RWPE2 (cell line): ENCODE results near the gene KRTAP12-3.

Experiments used
- ATAC-seq: fragments of 200-7000 bp; cut with Tn5 transposase; 3 replicates; pipeline ENCODE4 v1.9.1; 2021; ENCODE audit warnings: low read depth
- DNase-seq: peaks from one replicate; pipeline ENCODE4 v3.0.0-alpha.2; 2020; ENCODE audit warnings: low spot score
- H3K27ac ChIP-seq: fragments of 450-650 bp; 2 replicates; pipeline ENCODE4 v1.5.1; 2017; ENCODE audit warnings: mild to moderate bottlenecking; ENCODE audit not compliant: poor library complexity, severe bottlenecking
- H3K27me3 ChIP-seq: fragments of 250-450 bp; sonication (Bioruptor Pico); 2 replicates; pipeline ENCODE4 v1.5.1; 2021; ENCODE audit warnings: mild to moderate bottlenecking, moderate library complexity; ENCODE audit not compliant: insufficient read depth, poor library complexity, severe bottlenecking
- H3K36me3 ChIP-seq: fragments of 250-450 bp; sonication (Bioruptor Pico); 2 replicates; pipeline ENCODE4 v1.5.1; 2020; ENCODE audit warnings: low read depth, mild to moderate bottlenecking, moderate library complexity
- H3K4me1 ChIP-seq: fragments of 250-450 bp; sonication (Bioruptor Pico); 2 replicates; pipeline ENCODE4 v1.5.1; 2021; ENCODE audit warnings: mild to moderate bottlenecking, moderate library complexity; ENCODE audit not compliant: insufficient read depth, poor library complexity, severe bottlenecking
- H3K4me3 ChIP-seq: fragments of 250-450 bp; sonication (Bioruptor Pico); 2 replicates; pipeline ENCODE4 v1.5.1; 2021; ENCODE audit warnings: mild to moderate bottlenecking, moderate library complexity; ENCODE audit not compliant: severe bottlenecking
- H3K9me3 ChIP-seq: fragments of 250-450 bp; sonication (Bioruptor Pico); 2 replicates; pipeline ENCODE4 v1.5.1; 2021; ENCODE audit warnings: mild to moderate bottlenecking, moderate library complexity; ENCODE audit not compliant: severe bottlenecking
- TF ChIP-seq, protein P1 (sequence below): fragments of 450-650 bp; IDR thresholded peaks from one replicate; pipeline ENCODE4 v1.5.1; 2017; ENCODE audit warnings: mild to moderate bottlenecking, moderate library complexity; ENCODE audit not compliant: poor library complexity, severe bottlenecking

Gene KRTAP12-3

DNA sequence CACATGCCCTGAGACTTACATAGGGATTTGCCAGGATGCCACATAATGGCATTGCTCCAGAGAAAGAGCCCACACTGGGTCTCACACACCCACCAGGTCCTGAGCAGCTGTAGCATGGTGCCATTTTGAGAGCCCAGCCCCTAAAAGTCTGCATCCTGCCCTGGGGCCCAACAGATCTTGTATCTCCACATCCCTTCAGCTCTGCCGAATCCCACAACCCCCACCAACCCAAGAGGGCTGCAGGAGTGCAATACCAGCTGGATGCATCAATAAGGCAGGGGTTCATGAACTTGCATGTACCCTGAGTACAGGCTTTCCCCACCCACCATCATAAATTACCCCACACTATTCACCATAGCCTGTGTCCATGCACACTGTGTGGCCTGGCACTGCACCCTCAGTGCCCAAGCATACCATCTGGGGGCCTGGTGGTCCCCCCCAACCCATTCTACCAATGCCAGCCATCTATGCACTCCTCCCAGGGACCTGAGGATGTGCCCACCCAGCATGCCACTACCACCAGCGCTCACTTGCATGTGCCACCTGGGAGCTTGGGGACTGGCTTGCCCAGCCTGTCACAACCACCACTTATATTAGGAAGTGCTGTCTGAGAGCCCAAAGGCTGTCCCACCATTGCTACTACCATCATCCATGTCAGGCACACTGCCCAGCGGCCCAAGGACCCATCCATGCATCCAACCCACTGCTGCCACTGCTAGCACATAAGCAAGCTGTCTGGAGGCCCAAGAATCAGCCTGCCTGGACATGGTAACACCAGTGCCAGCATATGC, 13.1 kb downstream of the KRTAP12-3 start:
- no peak overlapping the region for H3K4me3 ChIP-seq
- peaks cover 2% of the 10 kb centered on the region for H3K9me3 ChIP-seq
- no peaks in the 10 kb centered on the region for H3K4me1 ChIP-seq
- H3K27me3 ChIP-seq, result peaks cover 5% of the 10 kb centered on the region
- H3K36me3 ChIP-seq, result no peaks in the 10 kb centered on the region
- ATAC-seq (no peak), DNase-seq (no peak)
- TF ChIP-seq, protein P1, sequence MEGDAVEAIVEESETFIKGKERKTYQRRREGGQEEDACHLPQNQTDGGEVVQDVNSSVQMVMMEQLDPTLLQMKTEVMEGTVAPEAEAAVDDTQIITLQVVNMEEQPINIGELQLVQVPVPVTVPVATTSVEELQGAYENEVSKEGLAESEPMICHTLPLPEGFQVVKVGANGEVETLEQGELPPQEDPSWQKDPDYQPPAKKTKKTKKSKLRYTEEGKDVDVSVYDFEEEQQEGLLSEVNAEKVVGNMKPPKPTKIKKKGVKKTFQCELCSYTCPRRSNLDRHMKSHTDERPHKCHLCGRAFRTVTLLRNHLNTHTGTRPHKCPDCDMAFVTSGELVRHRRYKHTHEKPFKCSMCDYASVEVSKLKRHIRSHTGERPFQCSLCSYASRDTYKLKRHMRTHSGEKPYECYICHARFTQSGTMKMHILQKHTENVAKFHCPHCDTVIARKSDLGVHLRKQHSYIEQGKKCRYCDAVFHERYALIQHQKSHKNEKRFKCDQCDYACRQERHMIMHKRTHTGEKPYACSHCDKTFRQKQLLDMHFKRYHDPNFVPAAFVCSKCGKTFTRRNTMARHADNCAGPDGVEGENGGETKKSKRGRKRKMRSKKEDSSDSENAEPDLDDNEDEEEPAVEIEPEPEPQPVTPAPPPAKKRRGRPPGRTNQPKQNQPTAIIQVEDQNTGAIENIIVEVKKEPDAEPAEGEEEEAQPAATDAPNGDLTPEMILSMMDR, result no peak
- no peak overlapping the region for H3K27ac ChIP-seq

DNA sequence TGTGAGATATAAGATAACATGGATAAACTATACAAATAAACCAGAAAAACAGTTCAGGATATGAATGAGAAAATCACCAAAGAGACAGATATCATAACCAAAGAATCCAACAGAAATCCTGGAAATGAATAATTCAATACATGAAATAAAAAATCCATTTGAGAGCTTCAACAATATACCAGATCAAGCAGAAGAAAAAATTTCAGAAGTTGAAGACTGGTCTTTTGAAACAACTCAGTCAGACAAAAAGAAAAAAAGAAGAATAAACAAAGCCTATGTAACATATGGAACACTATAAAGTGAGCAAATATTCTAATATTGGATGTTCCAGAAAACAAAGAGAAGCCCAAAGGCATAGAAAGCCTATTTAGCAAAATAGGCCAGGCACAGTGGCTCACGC, 14.2 kb downstream of the KRTAP12-3 start:
- Histone ChIP-seq H3K27me3 (peaks cover 11% of the 10 kb centered on the region), H3K4me1 (no peaks in the 10 kb centered on the region), H3K36me3 (no peaks in the 10 kb centered on the region), H3K9me3 (peaks cover 2% of the 10 kb centered on the region), H3K27ac (no peak overlapping the region), H3K4me3 (no peak overlapping the region)
- no peak for ATAC-seq
- no peak for DNase-seq
- TF ChIP-seq, protein P1, result no peak

DNA sequence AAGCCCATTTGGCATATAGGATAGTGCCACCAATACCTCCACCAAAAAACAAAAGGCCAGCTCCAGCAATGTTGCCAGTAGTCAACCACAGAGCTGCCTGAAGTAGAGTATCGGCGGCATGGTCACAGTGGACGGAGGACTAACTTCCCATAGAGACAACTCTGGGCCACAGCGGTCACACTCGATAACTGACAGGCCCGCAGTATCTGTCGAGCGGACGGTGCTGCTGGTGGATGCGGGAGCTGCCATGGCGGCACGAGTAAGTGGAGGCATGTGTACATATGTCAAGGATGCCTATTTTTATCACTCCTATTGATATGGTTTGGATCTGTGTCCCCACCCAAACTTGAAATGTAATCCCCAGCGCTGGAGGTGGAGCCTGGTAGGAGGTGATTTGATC, 20.1 kb downstream of the KRTAP12-3 start:
- ATAC-seq (no peak), DNase-seq (no peak)
- TF ChIP-seq, protein P1, result no peak
- Histone ChIP-seq H3K4me3 (no peak overlapping the region), H3K27ac (no peak overlapping the region), H3K9me3 (no peaks in the 10 kb centered on the region), H3K4me1 (no peaks in the 10 kb centered on the region), H3K27me3 (peaks cover 37% of the 10 kb centered on the region), H3K36me3 (no peaks in the 10 kb centered on the region)

DNA sequence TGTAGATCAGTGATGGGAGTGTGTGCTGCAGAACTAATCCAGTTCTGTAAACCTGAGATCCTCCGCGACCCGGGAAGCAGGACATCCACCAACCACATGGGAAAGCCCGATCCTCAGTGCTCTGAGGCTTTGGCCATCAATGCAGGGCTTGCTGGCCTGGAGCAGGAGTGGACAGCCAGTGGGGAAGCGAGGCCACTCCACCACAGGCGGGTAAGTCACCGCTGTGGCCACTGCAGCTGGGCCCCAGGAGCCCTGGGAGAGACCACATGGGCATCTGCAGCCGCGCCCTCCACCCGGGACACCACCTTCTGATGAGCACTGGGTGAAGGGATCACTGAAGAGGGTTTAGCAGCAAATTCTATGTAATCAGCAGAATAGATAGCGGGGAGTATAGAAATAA, 23.4 kb downstream of the KRTAP12-3 start:
- DNase-seq (no peak), ATAC-seq (no peak)
- no peak overlapping the region for H3K4me3 ChIP-seq
- peaks cover 32% of the 10 kb centered on the region for H3K27me3 ChIP-seq
- no peaks in the 10 kb centered on the region for H3K4me1 ChIP-seq
- TF ChIP-seq, protein P1, result no peak
- no peak overlapping the region for H3K27ac ChIP-seq
- no peaks in the 10 kb centered on the region for H3K36me3 ChIP-seq
- H3K9me3 ChIP-seq, result no peaks in the 10 kb centered on the region
